Osteocyte (in vitro differentiated cells): ENCODE data around the gene CSPG5. TPM values are rescaled to one million over a fixed set of nuclear protein-coding genes. Genes with fewer than 3 reads are reported as not detected.

ENCODE experiments used
- DNase-seq: peaks from one replicate; pipeline ENCODE4 v3.0.0; 2021; ENCODE audit warnings: mixed read lengths; ENCODE audit not compliant: unreplicated experiment; ENCODE audit errors: extremely low spot score
- H3K27ac Mint-ChIP-seq: one replicate; pipeline ENCODE4 v1.8.0; 2021; ENCODE audit warnings: mild to moderate bottlenecking, mixed read lengths; ENCODE audit not compliant: unreplicated experiment
- H3K27me3 Mint-ChIP-seq: one replicate; pipeline ENCODE4 v1.8.0; 2021; ENCODE audit warnings: mixed read lengths; ENCODE audit not compliant: unreplicated experiment
- H3K36me3 Mint-ChIP-seq: one replicate; pipeline ENCODE4 v1.8.0; 2021; ENCODE audit warnings: mixed read lengths; ENCODE audit not compliant: unreplicated experiment
- H3K4me1 Mint-ChIP-seq: one replicate; pipeline ENCODE4 v1.8.0; 2021; ENCODE audit warnings: mixed read lengths; ENCODE audit not compliant: unreplicated experiment
- H3K4me3 Mint-ChIP-seq: one replicate; pipeline ENCODE4 v1.8.0; 2021; ENCODE audit warnings: mild to moderate bottlenecking, moderate library complexity, mixed read lengths; ENCODE audit not compliant: unreplicated experiment
- H3K9me3 Mint-ChIP-seq: one replicate; pipeline ENCODE4 v1.8.0; 2021; ENCODE audit warnings: mixed read lengths; ENCODE audit not compliant: unreplicated experiment
- total RNA-seq: library from RNA; stranded (reverse); gene quantifications from 2 replicates; pipeline ENCODE4 v1.2.1, GENCODE V29; 2021
- TF ChIP-seq, protein P1 (sequence below): fragments of 200-600 bp; sonication (generic); IDR thresholded peaks from 2 replicates; pipeline ENCODE4 v1.5.0; 2021; ENCODE audit warnings: antibody characterized with exemption, mild to moderate bottlenecking, moderate library complexity

Gene CSPG5
- total RNA-seq, 1 donor from 2014 or later = 0.59 TPM

DNA sequence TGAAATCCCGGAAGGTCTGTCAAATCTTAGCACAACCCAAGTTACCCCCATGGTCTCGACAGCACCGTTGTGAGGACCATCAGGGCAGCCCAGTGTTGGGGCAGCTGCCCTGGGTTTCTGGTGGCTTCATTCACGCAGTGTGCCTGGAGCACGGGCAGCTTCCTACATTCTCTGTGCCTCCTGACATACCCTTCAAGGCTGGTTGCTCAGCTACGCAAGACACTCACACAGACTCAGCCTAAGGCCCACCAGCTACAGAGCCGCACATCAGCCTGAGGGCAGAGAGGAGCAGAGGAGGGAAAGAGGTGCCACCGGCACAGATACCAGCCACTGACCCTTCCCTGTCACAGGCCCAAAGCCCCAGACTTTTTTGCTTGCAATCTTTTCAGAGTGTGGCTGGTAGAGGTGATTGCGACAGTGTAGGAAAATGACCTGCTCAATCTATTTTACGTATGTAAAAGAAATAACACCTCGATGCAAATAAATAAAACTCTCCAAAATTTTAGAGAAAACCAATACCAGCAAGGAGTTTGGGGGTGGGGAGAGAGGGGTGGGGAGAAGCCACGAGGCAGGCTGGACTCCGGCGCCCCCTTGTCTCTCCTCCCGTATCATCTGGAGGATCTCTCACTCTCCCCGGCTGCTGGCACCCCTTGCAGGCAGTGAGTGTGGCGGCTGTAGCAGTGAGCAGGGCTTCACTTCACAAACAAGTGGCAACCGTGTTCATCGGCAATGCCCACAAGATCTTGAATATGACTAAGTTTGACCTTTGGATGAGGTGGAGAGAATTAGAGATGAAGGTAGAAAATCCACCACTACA lies 12.7 kb downstream of the CSPG5 start:
- H3K36me3 Mint-ChIP-seq = no peaks in the 10 kb centered on the region
- DNase-seq = no peak
- H3K9me3 Mint-ChIP-seq = no peaks in the 10 kb centered on the region
- no peak overlapping the region for H3K4me3 Mint-ChIP-seq
- no peaks in the 10 kb centered on the region for H3K4me1 Mint-ChIP-seq
- peaks cover 4% of the 10 kb centered on the region for H3K27me3 Mint-ChIP-seq
- H3K27ac Mint-ChIP-seq = no peak overlapping the region
- TF ChIP-seq, protein P1, sequence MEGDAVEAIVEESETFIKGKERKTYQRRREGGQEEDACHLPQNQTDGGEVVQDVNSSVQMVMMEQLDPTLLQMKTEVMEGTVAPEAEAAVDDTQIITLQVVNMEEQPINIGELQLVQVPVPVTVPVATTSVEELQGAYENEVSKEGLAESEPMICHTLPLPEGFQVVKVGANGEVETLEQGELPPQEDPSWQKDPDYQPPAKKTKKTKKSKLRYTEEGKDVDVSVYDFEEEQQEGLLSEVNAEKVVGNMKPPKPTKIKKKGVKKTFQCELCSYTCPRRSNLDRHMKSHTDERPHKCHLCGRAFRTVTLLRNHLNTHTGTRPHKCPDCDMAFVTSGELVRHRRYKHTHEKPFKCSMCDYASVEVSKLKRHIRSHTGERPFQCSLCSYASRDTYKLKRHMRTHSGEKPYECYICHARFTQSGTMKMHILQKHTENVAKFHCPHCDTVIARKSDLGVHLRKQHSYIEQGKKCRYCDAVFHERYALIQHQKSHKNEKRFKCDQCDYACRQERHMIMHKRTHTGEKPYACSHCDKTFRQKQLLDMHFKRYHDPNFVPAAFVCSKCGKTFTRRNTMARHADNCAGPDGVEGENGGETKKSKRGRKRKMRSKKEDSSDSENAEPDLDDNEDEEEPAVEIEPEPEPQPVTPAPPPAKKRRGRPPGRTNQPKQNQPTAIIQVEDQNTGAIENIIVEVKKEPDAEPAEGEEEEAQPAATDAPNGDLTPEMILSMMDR = no peak

DNA sequence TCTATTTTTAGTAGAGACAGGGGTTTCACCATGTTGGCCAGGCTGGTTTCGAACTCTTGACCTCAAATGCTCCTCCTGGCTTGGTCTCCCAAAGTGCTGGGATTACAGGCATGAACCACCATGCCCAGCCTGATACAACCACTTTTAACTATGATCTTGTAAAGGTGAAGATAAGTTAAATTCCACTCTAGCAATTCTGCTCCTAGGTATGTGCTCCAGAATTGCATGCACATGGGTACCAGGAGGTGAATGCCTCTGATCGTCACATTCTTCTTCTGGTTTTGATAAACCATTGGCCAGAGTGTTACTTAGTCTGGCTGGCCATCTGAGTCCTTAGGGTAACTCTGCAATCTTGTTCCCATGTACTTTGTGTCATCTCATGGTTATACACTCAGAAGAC lies 22.3 kb downstream of the CSPG5 start:
- no peak for DNase-seq
- Mint-ChIP-seq H3K27me3 (peaks cover 13% of the 10 kb centered on the region), H3K4me3 (no peak overlapping the region), H3K4me1 (no peaks in the 10 kb centered on the region), H3K27ac (no peak overlapping the region), H3K9me3 (no peaks in the 10 kb centered on the region), H3K36me3 (no peaks in the 10 kb centered on the region)
- TF ChIP-seq, protein P1 = no peak

DNA sequence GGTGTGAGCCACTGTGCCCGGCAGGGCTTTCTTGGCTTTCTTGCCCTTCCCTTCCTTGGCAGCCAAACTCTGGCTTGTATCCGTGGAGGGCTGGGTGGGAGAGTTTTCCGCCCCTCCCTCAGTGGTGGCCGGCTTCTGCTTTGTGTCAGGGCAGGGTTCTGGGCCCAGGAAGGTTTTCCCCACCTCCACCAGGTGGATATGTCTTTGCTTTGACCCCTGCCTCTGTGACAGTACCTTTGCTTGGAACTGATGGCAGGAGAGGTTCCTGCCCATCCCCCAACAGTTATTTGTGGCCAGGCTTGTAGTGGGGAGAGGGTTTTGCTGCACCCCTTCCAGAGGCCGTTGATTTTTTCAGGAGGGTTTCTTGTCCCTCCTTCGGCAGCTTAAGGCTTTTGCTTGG lies 24.3 kb downstream of the CSPG5 start:
- H3K36me3 Mint-ChIP-seq = no peaks in the 10 kb centered on the region
- H3K27me3 Mint-ChIP-seq = peaks cover 31% of the 10 kb centered on the region
- H3K9me3 Mint-ChIP-seq = no peaks in the 10 kb centered on the region
- H3K27ac Mint-ChIP-seq = no peak overlapping the region
- H3K4me3 Mint-ChIP-seq = no peak overlapping the region
- TF ChIP-seq, protein P1 = no peak
- DNase-seq = no peak
- H3K4me1 Mint-ChIP-seq = no peaks in the 10 kb centered on the region

DNA sequence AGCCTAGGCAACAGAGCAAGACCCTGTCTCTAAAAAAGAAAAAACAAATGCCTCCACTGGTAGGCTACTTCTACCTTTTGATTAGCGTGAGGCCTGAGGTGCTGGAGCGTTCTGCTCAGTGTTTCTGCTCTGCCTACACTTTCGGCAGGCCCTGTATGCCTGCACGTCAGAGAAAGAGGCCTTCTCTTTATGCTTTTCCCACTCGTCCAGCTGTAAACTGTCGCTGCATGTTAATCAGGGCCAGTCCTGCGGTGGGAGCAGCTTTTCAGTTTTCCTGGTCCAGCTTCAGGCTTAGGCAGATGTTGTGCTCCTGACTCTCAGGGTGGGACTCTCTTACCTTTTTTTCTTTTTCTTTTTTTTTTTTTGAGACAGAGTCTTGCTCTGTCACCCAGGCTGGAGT lies 25.3 kb downstream of the CSPG5 start:
- H3K36me3 Mint-ChIP-seq = no peaks in the 10 kb centered on the region
- DNase-seq = no peak
- H3K27ac Mint-ChIP-seq = no peak overlapping the region
- TF ChIP-seq, protein P1 = no peak
- H3K4me1 Mint-ChIP-seq = no peaks in the 10 kb centered on the region
- peaks cover 37% of the 10 kb centered on the region for H3K27me3 Mint-ChIP-seq
- H3K4me3 Mint-ChIP-seq = no peak overlapping the region
- H3K9me3 Mint-ChIP-seq = no peaks in the 10 kb centered on the region

DNA sequence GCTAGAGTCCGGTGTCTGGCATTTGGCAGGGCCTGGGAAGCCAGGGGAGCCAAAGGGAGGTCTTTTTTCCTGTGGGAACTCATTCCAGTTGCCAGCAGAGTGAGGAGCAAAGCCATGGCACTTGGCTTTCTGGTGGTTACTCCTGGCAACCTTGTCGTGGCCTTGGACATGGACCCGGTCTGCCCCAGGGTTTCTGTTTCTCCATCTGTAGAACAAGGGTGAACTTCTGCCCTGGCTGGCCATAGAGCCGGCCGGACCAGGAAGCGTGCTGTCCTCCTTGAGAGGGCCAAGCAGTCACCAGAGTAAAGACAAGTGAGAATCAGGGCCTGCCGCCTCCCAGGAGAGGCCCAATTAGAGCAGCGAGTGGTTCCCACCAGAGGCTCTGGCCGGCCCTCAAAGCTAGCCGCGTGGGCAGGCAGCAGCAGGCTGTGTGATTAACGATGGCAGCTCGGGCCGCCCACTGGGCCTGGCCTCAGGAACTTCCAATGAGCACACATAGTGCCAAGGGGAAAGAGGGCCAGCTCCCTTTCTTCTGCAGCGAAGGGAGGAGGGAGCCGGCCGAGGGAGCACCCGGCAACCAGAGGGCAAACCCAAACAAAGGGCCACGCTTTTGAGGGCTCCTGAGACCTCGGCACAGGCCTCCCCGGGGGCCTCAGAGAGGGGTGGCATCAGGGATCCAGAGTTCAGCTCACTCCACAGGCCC lies 36.0 kb downstream of the CSPG5 start:
- no peak for DNase-seq
- TF ChIP-seq, protein P1 = no peak
- Mint-ChIP-seq H3K4me3 (no peak overlapping the region), H3K9me3 (no peaks in the 10 kb centered on the region), H3K36me3 (no peaks in the 10 kb centered on the region), H3K4me1 (no peaks in the 10 kb centered on the region), H3K27me3 (peaks cover 4% of the 10 kb centered on the region), H3K27ac (no peak overlapping the region)
